ENCODE measurements around the gene ZNF441.

ZNF441 gene

DNA sequence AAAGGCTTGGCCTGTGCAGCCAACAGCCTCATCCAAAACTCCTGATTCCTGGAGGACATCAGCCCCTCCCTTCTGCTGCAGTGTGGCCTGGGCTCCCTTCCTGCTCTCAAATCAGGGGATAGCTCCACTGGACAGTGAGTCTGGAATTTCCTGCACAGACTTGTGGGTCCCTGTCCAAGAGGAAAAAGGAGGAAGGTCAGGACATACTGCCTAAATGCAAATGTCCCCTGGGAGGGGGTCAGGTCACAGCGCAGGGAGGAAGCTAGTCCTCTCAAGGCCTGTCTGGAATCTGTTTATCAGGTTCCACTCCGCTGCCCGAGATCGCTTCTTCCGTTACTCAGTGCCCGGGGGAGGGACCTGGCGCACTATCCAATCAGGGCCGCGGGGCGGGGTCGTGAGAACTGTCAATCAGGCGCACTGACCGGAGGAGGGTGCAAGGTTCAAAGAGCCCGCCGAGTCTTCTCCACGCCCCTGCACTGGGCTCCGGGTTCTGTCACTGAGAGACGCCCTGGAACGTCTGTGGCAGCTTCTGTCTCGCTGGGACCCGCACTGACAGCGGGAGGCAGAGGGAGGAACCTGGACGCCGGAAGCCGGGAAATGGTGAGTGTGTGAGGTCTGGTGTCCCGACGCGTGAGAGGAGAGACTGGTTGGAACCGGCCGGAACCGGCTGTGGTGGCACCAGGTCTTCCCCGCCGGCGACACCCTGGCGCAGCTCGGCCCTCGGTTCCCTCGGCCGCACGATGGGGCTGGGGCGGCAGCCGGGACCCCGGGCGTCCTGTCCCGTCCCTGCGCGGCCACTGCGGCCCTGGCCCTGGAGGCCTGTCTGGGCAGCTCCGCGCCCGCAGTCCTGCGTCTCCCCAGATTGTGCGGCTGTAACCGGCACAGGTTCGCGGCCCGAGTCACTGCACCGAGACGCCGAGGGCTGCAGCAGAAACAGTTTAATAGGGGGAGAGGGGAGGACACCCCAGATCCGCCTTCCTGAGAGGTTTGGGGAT is at the start of gene ZNF441:
Gene ZNF441 (plus strand): TSS at position 404 of the 995 bp plus-strand sequence. CDS start 194 bp downstream, at position 598.
- H3K27ac ChIP-seq, result peak within 1 kb of the TSS; percentile 68
- H4K20me1 ChIP-seq (ENCODE audit: insufficient read depth), result no peaks in the 10 kb centered on the region

DNA sequence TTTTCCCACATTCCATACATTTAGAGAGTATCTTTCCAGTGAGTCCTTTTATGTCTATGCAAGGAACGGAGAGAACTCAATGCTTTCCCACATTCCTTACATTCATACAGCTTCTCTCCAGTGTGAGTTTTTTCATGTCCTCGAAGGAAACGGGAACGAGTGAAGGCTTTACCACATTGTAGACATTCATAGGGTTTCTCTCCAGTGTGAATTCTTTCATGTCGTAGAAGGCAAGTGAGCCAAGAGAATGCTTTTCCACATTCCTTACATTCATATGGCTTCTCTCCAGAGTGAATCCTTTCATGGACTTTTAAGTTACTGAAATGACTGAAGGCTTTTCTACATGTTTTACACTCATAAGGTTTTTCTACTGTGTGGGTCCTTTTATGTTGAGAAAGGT is 45.1 kb upstream of the ZNF441 start:
- no peak overlapping the region for H3K4me2 ChIP-seq
- H3K27ac ChIP-seq, result no peak overlapping the region
- no peak overlapping the region for H3K4me3 ChIP-seq (IDR thresholded peaks at IDR 0.05; ENCODE audit: insufficient read depth, low read depth, low read length)
- no peaks in the 10 kb centered on the region for H3K79me2 ChIP-seq (ENCODE audit: insufficient read depth, low read depth)
- H3K4me1 ChIP-seq (ENCODE audit: low read depth, poor library complexity, severe bottlenecking), result no peaks in the 10 kb centered on the region
- no peak overlapping the region for H3K9ac ChIP-seq
- no peaks in the 10 kb centered on the region for H3K27me3 ChIP-seq (ENCODE audit: insufficient read depth, low read depth)
- TF ChIP-seq, protein P1, sequence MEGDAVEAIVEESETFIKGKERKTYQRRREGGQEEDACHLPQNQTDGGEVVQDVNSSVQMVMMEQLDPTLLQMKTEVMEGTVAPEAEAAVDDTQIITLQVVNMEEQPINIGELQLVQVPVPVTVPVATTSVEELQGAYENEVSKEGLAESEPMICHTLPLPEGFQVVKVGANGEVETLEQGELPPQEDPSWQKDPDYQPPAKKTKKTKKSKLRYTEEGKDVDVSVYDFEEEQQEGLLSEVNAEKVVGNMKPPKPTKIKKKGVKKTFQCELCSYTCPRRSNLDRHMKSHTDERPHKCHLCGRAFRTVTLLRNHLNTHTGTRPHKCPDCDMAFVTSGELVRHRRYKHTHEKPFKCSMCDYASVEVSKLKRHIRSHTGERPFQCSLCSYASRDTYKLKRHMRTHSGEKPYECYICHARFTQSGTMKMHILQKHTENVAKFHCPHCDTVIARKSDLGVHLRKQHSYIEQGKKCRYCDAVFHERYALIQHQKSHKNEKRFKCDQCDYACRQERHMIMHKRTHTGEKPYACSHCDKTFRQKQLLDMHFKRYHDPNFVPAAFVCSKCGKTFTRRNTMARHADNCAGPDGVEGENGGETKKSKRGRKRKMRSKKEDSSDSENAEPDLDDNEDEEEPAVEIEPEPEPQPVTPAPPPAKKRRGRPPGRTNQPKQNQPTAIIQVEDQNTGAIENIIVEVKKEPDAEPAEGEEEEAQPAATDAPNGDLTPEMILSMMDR (conservative IDR thresholded peaks at IDR 0.05; ENCODE audit: low read depth, low read length), result no peak
- no peaks in the 10 kb centered on the region for H4K20me1 ChIP-seq (ENCODE audit: insufficient read depth)
- no peaks in the 10 kb centered on the region for H3K36me3 ChIP-seq (ENCODE audit: insufficient read depth)
- no peak overlapping the region for H2AFZ ChIP-seq (ENCODE audit: low read depth)

More for the DNA sequence above, at the start of gene ZNF441:
- Histone ChIP-seq H3K79me2 (ENCODE audit: insufficient read depth, low read depth) (no peaks in the 10 kb centered on the region; the same call in 1 of the 2 replicates), H3K4me2 (peak within 1 kb of the TSS; percentile 71), H3K36me3 (ENCODE audit: insufficient read depth) (no peaks in the 10 kb centered on the region), H3K9ac (peak within 1 kb of the TSS; percentile 91), H3K4me1 (ENCODE audit: low read depth, poor library complexity, severe bottlenecking) (peaks cover 11% of the 10 kb centered on the region), H3K27me3 (ENCODE audit: insufficient read depth, low read depth) (no peaks in the 10 kb centered on the region), H2AFZ (ENCODE audit: low read depth) (peak within 1 kb of the TSS; percentile 98), H3K4me3 (IDR thresholded peaks at IDR 0.05; ENCODE audit: insufficient read depth, low read depth, low read length) (no peak within 1 kb of the TSS)
- TF ChIP-seq, protein P1 (conservative IDR thresholded peaks at IDR 0.05; ENCODE audit: low read depth, low read length), result no peak

DNA sequence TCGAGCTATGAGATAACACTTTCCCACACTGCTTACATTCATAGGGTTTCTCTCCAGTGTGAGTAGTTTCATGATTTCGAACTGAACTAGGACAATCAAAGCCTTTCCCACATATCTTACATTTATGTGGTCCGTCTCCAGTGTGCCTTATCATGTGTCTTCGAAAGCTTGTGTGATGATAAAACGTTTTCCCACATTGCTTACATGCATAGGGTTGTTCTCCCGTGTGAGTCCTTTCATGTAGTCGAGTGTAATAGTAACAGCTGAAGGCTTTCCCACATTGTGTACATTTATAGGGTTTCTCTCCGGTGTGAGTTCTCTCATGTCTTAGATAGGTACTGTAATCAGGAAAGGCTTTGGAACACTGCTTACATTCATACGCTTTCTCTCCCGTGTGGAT is 44.4 kb upstream of the ZNF441 start:
- Histone ChIP-seq H3K4me3 (IDR thresholded peaks at IDR 0.05; ENCODE audit: insufficient read depth, low read depth, low read length) (no peak overlapping the region), H4K20me1 (ENCODE audit: insufficient read depth) (no peaks in the 10 kb centered on the region), H3K4me2 (no peak overlapping the region), H3K9ac (no peak overlapping the region), H3K36me3 (ENCODE audit: insufficient read depth) (no peaks in the 10 kb centered on the region), H3K79me2 (ENCODE audit: insufficient read depth, low read depth) (no peaks in the 10 kb centered on the region), H2AFZ (ENCODE audit: low read depth) (no peak overlapping the region), H3K27me3 (ENCODE audit: insufficient read depth, low read depth) (no peaks in the 10 kb centered on the region), H3K27ac (no peak overlapping the region), H3K4me1 (ENCODE audit: low read depth, poor library complexity, severe bottlenecking) (no peaks in the 10 kb centered on the region)
- TF ChIP-seq, protein P1 (conservative IDR thresholded peaks at IDR 0.05; ENCODE audit: low read depth, low read length), result no peak

DNA sequence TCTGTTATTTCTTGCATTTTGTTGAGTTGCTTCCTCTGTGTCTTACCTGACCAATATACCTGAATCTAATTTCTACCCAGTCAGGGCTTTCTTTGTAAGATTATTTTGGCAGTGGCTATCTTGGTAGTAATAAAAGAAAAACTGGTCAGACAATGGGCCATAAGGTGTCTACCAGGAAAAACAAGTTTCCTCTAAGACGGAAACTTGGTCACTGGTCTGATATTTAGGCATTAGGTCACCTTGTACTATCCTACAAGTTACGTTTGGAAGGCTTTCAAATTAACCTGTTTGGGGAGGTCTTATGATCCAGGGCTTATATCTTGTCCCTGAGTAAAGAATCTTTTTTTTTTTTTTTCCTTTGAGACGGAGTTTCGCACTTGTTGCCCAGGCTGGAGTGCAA is 37.2 kb upstream of the ZNF441 start:
- H4K20me1 ChIP-seq (ENCODE audit: insufficient read depth), result no peaks in the 10 kb centered on the region
- no peak overlapping the region for H3K4me2 ChIP-seq
- no peaks in the 10 kb centered on the region for H3K79me2 ChIP-seq (ENCODE audit: insufficient read depth, low read depth)
- H3K9ac ChIP-seq, result no peak overlapping the region
- no peak overlapping the region for H3K4me3 ChIP-seq (IDR thresholded peaks at IDR 0.05; ENCODE audit: insufficient read depth, low read depth, low read length)
- H2AFZ ChIP-seq (ENCODE audit: low read depth), result no peak overlapping the region
- H3K36me3 ChIP-seq (ENCODE audit: insufficient read depth), result no peaks in the 10 kb centered on the region
- no peaks in the 10 kb centered on the region for H3K27me3 ChIP-seq (ENCODE audit: insufficient read depth, low read depth)
- no peaks in the 10 kb centered on the region for H3K4me1 ChIP-seq (ENCODE audit: low read depth, poor library complexity, severe bottlenecking)
- TF ChIP-seq, protein P1 (conservative IDR thresholded peaks at IDR 0.05; ENCODE audit: low read depth, low read length), result no peak
- no peak overlapping the region for H3K27ac ChIP-seq

Measured in KMS-11 (cell line).